DND-41 (cell line): Measurements from ENCODE around the gene SLC1A2.

Source experiments
- ATAC-seq: fragments of 200-7000 bp; cut with Tn5 transposase; 3 replicates; pipeline ENCODE4 v1.9.1; 2021; ENCODE audit warnings: low read depth; ENCODE audit not compliant: insufficient read depth
- DNase-seq: peaks from one replicate; pipeline ENCODE4 v3.0.0-alpha.2; 2020
- H2AFZ ChIP-seq: 2 replicates; pipeline ENCODE4 v1.6.0; 2012; ENCODE audit warnings: low read depth, low read length
- H3K27ac ChIP-seq: 2 replicates; pipeline ENCODE4 v1.5.1; 2012; ENCODE audit warnings: low read length, inconsistent platforms
- H3K27me3 ChIP-seq: fragments of 200-600 bp; sonication (generic); 2 replicates; pipeline ENCODE4 v1.6.0; 2012; ENCODE audit warnings: low read length, mild to moderate bottlenecking, inconsistent platforms; ENCODE audit not compliant: insufficient read depth, poor library complexity
- H3K36me3 ChIP-seq: 2 replicates; pipeline ENCODE4 v1.5.1; 2012; ENCODE audit warnings: low read length, inconsistent platforms; ENCODE audit not compliant: insufficient read depth
- H3K4me1 ChIP-seq: 2 replicates; pipeline ENCODE4 v1.5.1; 2012; ENCODE audit warnings: mild to moderate bottlenecking, low read length; ENCODE audit not compliant: insufficient read depth
- H3K4me2 ChIP-seq: 2 replicates; pipeline ENCODE4 v1.6.0; 2012; ENCODE audit warnings: mild to moderate bottlenecking, moderate library complexity, low read length, inconsistent platforms; ENCODE audit not compliant: insufficient read depth
- H3K4me3 ChIP-seq, 2 experiments: fragments of 200-600 bp in 1 of 2; shearing (Covaris generic) in 1 of 2; 2 replicates each; pipeline ENCODE4 v1.5.1; 2012 to 2016; ENCODE audit warnings: inconsistent platforms in 2 of 2, low read length in 2 of 2, mild to moderate bottlenecking in 2 of 2, low read depth in 1 of 2, moderate library complexity in 1 of 2
- H3K79me2 ChIP-seq: 2 replicates; pipeline ENCODE4 v1.6.0; 2012; ENCODE audit warnings: low read length, inconsistent platforms; ENCODE audit not compliant: insufficient read depth
- H3K9ac ChIP-seq: 2 replicates; pipeline ENCODE4 v1.6.0; 2012; ENCODE audit warnings: low read depth, mild to moderate bottlenecking, inconsistent platforms, low read length, moderate library complexity
- H3K9me3 ChIP-seq: 2 replicates; pipeline ENCODE4 v1.5.1; 2012; ENCODE audit warnings: low read length, moderate library complexity, mild to moderate bottlenecking, inconsistent platforms; ENCODE audit not compliant: insufficient read depth, severe bottlenecking
- H4K20me1 ChIP-seq: 2 replicates; pipeline ENCODE4 v1.6.0; 2012; ENCODE audit warnings: low read length; ENCODE audit not compliant: insufficient read depth
- EZH2 ChIP-seq: IDR thresholded peaks from 3 replicates; pipeline ENCODE4 v1.6.1; 2012; ENCODE audit warnings: borderline replicate concordance, low read depth, mild to moderate bottlenecking, moderate library complexity, low read length, inconsistent platforms; ENCODE audit not compliant: severe bottlenecking
- TF ChIP-seq, protein P1 (sequence below): IDR thresholded peaks from 2 replicates; pipeline ENCODE4 v1.5.1; 2012; ENCODE audit warnings: borderline replicate concordance, low read length, moderate library complexity, mild to moderate bottlenecking; ENCODE audit not compliant: poor library complexity, severe bottlenecking; ENCODE audit errors: extremely low read depth

SLC1A2 gene

DNA sequence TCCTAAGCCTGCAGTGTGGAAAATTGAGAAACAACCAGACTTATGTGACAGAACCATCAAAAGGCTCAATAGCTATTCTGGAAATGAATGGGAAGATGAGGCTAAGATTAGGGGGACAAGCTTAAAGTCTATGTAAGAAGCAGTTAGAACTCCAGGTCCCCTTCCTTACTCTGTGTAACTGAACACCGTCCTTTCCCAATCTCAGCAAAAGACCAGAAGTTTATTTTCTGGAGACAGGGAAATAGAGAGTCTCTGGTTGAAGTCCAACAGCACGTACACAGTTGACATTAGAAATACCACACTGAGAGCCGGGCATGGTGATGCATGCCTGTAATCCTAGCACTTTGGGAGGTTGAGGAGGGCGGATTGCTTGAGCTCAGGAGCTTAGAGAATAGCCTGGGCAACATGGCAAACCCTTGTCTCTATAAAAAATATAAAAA lies 186.4 kb downstream of the SLC1A2 start:
- H3K4me3 ChIP-seq: no peak overlapping the region
- H2AFZ ChIP-seq: no peak overlapping the region
- H3K4me1 ChIP-seq: peaks cover 30% of the 10 kb centered on the region
- H3K4me2 ChIP-seq: no peak overlapping the region
- no peaks in the 10 kb centered on the region for H3K27me3 ChIP-seq
- peaks cover 32% of the 10 kb centered on the region for H3K36me3 ChIP-seq
- no peak overlapping the region for H3K27ac ChIP-seq
- no peaks in the 10 kb centered on the region for H3K79me2 ChIP-seq
- H3K9ac ChIP-seq: no peak overlapping the region
- no peaks in the 10 kb centered on the region for H3K9me3 ChIP-seq
- no peak for DNase-seq
- no peak for TF ChIP-seq EZH2
- TF ChIP-seq, protein P1, sequence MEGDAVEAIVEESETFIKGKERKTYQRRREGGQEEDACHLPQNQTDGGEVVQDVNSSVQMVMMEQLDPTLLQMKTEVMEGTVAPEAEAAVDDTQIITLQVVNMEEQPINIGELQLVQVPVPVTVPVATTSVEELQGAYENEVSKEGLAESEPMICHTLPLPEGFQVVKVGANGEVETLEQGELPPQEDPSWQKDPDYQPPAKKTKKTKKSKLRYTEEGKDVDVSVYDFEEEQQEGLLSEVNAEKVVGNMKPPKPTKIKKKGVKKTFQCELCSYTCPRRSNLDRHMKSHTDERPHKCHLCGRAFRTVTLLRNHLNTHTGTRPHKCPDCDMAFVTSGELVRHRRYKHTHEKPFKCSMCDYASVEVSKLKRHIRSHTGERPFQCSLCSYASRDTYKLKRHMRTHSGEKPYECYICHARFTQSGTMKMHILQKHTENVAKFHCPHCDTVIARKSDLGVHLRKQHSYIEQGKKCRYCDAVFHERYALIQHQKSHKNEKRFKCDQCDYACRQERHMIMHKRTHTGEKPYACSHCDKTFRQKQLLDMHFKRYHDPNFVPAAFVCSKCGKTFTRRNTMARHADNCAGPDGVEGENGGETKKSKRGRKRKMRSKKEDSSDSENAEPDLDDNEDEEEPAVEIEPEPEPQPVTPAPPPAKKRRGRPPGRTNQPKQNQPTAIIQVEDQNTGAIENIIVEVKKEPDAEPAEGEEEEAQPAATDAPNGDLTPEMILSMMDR: no peak
- no peak for ATAC-seq
- H4K20me1 ChIP-seq: no peaks in the 10 kb centered on the region

DNA sequence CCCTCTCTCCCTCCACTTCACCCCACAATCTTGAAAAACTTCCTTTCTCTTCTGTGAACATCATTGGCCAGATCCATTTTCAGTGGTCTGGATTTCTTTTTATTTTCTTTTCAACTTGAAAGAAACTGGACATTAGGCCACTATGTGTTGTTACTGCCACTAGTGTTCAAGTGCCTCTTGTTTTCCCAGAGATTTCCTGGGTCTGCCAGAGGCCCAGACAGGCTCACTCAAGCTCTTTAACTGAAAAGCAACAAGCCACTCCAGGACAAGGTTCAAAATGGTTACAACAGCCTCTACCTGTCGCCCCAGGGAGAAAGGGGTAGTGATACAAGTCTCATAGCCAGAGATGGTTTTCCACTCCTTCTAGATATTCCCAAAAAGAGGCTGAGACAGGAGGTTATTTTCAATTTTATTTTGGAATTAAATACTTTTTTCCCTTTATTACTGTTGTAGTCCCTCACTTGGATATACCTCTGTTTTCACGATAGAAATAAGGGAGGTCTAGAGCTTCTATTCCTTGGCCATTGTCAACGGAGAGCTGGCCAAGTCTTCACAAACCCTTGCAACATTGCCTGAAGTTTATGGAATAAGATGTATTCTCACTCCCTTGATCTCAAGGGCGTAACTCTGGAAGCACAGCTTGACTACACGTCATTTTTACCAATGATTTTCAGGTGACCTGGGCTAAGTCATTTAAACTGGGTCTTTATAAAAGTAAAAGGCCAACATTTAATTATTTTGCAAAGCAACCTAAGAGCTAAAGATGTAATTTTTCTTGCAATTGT lies 188.1 kb downstream of the SLC1A2 start:
- H2AFZ ChIP-seq: no peak overlapping the region
- peaks cover 22% of the 10 kb centered on the region for H3K4me1 ChIP-seq
- H3K79me2 ChIP-seq: no peaks in the 10 kb centered on the region
- ATAC-seq (no peak), DNase-seq (no peak)
- H3K9me3 ChIP-seq: no peaks in the 10 kb centered on the region
- no peak overlapping the region for H3K4me3 ChIP-seq
- peaks cover 42% of the 10 kb centered on the region for H3K36me3 ChIP-seq
- no peaks in the 10 kb centered on the region for H3K27me3 ChIP-seq
- no peak overlapping the region for H3K9ac ChIP-seq
- H3K27ac ChIP-seq: no peak overlapping the region
- TF ChIP-seq, protein P1: no peak
- TF ChIP-seq EZH2: no peak
- H3K4me2 ChIP-seq: no peak overlapping the region
- H4K20me1 ChIP-seq: no peaks in the 10 kb centered on the region

DNA sequence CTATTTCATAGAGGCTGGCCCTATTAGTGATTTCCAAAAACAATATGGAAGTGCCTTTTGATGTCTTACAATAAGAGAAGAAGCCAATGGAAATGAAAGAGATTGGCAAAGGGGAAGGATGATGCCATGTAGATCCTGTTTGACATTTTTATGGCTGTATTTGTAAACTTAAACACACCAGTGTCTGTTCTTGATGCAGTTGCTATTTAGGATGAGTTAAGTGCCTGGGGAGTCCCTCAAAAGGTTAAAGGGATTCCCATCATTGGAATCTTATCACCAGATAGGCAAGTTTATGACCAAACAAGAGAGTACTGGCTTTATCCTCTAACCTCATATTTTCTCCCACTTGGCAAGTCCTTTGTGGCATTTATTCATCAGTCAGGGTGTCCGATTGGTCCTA lies 189.0 kb downstream of the SLC1A2 start:
- H3K9me3 ChIP-seq: no peaks in the 10 kb centered on the region
- no peaks in the 10 kb centered on the region for H3K27me3 ChIP-seq
- no peak overlapping the region for H2AFZ ChIP-seq
- no peak overlapping the region for H3K4me3 ChIP-seq
- no peak overlapping the region for H3K9ac ChIP-seq
- H4K20me1 ChIP-seq: no peaks in the 10 kb centered on the region
- no peak overlapping the region for H3K4me2 ChIP-seq
- H3K36me3 ChIP-seq: peaks cover 46% of the 10 kb centered on the region
- DNase-seq (no peak), ATAC-seq (no peak)
- no peaks in the 10 kb centered on the region for H3K79me2 ChIP-seq
- H3K27ac ChIP-seq: no peak overlapping the region
- TF ChIP-seq, protein P1: no peak
- TF ChIP-seq EZH2: no peak
- H3K4me1 ChIP-seq: peaks cover 13% of the 10 kb centered on the region

DNA sequence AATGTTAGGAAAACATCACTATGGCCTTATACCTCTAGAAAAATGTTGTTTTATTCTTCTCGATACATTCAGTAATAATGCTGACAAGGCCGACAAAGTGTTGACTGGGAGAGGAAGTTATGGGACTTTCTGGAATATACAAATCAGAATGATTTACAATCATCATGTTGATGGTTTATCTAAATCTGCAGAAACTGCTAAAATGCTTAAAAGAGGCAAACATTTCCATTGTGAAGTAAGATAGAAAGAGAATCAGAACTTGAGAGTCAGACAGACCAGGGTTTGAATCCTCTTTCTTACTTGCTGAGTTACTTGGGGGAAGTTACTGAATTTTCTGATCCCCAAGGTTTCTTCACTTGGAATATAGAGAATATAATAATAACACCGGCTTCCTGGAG lies 191.0 kb downstream of the SLC1A2 start:
- Histone ChIP-seq H3K27ac (no peak overlapping the region), H2AFZ (no peak overlapping the region), H4K20me1 (no peaks in the 10 kb centered on the region), H3K4me1 (no peaks in the 10 kb centered on the region), H3K36me3 (peaks cover 66% of the 10 kb centered on the region), H3K27me3 (no peaks in the 10 kb centered on the region), H3K9ac (no peak overlapping the region), H3K4me3 (no peak overlapping the region), H3K9me3 (no peaks in the 10 kb centered on the region), H3K4me2 (no peak overlapping the region), H3K79me2 (no peaks in the 10 kb centered on the region)
- no peak for DNase-seq
- ATAC-seq: no peak
- TF ChIP-seq, protein P1: no peak
- no peak for TF ChIP-seq EZH2
